NCI-H82 (cell line): ENCODE measurements around the gene IDI1.

Source experiments
- DNase-seq: peaks from one replicate; lab custom pipeline; 2025; lab: John Stamatoyannopoulos, UW

The IDI1 gene

DNA sequence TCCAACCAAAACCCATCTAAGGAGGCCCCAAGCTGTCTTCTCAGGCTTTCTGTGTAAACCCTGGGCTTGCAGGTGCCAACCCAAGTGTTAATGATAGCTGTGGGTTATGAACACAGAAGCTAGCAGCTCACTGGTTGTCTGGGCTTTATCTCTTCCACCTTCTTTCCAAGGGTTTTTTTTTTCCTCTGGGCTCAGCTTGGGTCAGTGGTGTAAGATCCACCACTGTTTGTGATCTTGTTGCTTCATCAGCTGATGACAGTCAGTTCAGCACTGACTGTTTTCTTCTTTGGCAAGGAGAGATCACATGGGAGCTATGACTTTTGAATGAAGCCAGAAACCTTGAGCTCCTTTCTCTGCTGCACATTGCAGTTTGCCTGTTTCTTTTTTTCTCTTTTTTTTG, 56.0 kb downstream of the IDI1 start:
- DNase-seq: no peak

DNA sequence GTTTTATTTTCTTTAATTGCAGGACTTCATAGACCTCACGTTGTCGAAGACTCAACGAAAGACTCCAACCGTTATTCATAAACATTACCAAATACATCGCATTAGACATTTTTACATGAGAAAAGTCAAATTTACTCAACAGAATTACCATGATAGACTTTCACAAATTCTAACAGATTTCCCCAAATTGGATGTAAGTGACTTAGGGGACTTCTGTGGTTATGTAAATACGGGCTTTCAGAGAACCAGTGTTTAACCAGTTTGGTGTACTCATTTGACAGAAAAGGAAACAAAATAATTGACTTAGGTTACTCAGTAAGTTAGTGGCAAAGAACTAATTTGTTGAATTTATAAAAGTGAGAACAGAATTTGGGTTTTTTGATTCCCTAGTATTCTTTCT, 56.5 kb downstream of the IDI1 start:
- DNase-seq: no peak

- DNase-seq: no peak
Observed at GRCh38 chr10:990808-991207, 58.1 kb downstream of the IDI1 start.
